HuH-7.5 (cell line): Measurements from ENCODE around the gene OBP2A.

ENCODE experiments used
- DNase-seq: peaks from one replicate; pipeline ENCODE4 v3.0.0; 2011; ENCODE audit warnings: low spot score

Gene OBP2A

GRCh38 chr9:135579889-135580660, 34.1 kb downstream of the OBP2A start:
- no peak for DNase-seq

GRCh38 chr9:135580664-135581380, 34.9 kb downstream of the OBP2A start:
- DNase-seq: no peak

GRCh38 chr9:135581636-135582426, 35.9 kb downstream of the OBP2A start:
- no peak for DNase-seq

- no peak for DNase-seq
Measured at GRCh38 chr9:135582541-135582940, 36.6 kb downstream of the OBP2A start.

- DNase-seq: no peak
Measured at GRCh38 chr9:135582966-135583687, 37.2 kb downstream of the OBP2A start.

GRCh38 chr9:135583688-135584011, 37.7 kb downstream of the OBP2A start:
- DNase-seq: no peak

GRCh38 chr9:135584371-135584770, 38.4 kb downstream of the OBP2A start:
- no peak for DNase-seq

- no peak for DNase-seq
Measured at GRCh38 chr9:135584934-135585333, 39.0 kb downstream of the OBP2A start.

- DNase-seq: no peak
Measured at GRCh38 chr9:135586601-135587109, 40.7 kb downstream of the OBP2A start.

GRCh38 chr9:135587658-135588057, 41.7 kb downstream of the OBP2A start:
- no peak for DNase-seq

GRCh38 chr9:135588371-135588770, 42.4 kb downstream of the OBP2A start:
- DNase-seq: no peak

GRCh38 chr9:135588886-135589595, 43.1 kb downstream of the OBP2A start:
- no peak for DNase-seq

- no peak for DNase-seq
Measured at GRCh38 chr9:135589596-135590485, 43.9 kb downstream of the OBP2A start.

GRCh38 chr9:135590486-135591079, 44.7 kb downstream of the OBP2A start:
- no peak for DNase-seq

- DNase-seq: no peak
Measured at GRCh38 chr9:135591506-135592330, 45.8 kb downstream of the OBP2A start.

GRCh38 chr9:135592331-135592590, 46.3 kb downstream of the OBP2A start:
- DNase-seq: no peak

GRCh38 chr9:135592625-135593024, 46.7 kb downstream of the OBP2A start:
- no peak for DNase-seq

GRCh38 chr9:135596211-135596610, 50.3 kb downstream of the OBP2A start:
- no peak for DNase-seq
